Transverse colon (tissue), 4 donors: ENCODE data around the gene KCNAB2. TPM values are rescaled to one million over a fixed set of nuclear protein-coding genes. Genes with fewer than 3 reads are reported as not detected.

ENCODE experiments used
- DNase-seq: peaks from one replicate; pipeline ENCODE4 v3.0.0-alpha.2; 2019
- H3K27ac ChIP-seq, 4 donors: fragments of 200-600 bp; sonication (generic); 2 replicates each; pipeline ENCODE4 v1.5.1; 2016 to 2018; ENCODE audit warnings: inconsistent platforms in 4 of 4
- H3K27me3 ChIP-seq: fragments of 200-600 bp; sonication (generic); 2 replicates; pipeline ENCODE4 v1.5.1; 2017; ENCODE audit warnings: inconsistent platforms
- H3K36me3 ChIP-seq, 4 donors: fragments of 200-600 bp; sonication (generic); 2 replicates each; pipeline ENCODE4 v1.5.1; 2017 to 2019; ENCODE audit warnings: inconsistent platforms in 4 of 4
- H3K4me1 ChIP-seq, 4 donors: fragments of 200-600 bp; sonication (generic); 2 replicates each; pipeline ENCODE4 v1.5.1; 2017 to 2020; ENCODE audit warnings: inconsistent platforms in 4 of 4
- H3K4me3 ChIP-seq, 4 donors: fragments of 200-600 bp; sonication (generic); 1 replicate in 1 of 4; 2 replicates in 3 of 4; pipeline versions ENCODE4 v1.5.1 to v1.6.1; 2017 to 2019; ENCODE audit warnings: inconsistent platforms in 4 of 4
- H3K9me3 ChIP-seq, 2 donors: fragments of 200-600 bp; sonication (generic); 2 replicates each; pipeline ENCODE4 v1.5.1; 2017 to 2019; ENCODE audit warnings: inconsistent platforms in 2 of 2
- CTCF ChIP-seq, 5 experiments: fragments of 200-600 bp in 3 of 5; fragments of 450-650 bp in 2 of 5; sonication (generic) in 3 of 5; IDR thresholded peaks; 1 replicate in 2 of 5; 2 replicates in 3 of 5; pipeline ENCODE4 v1.5.1; 2016 to 2017; ENCODE audit warnings: antibody characterized with exemption in 5 of 5, inconsistent platforms in 3 of 5, mild to moderate bottlenecking in 2 of 5, moderate library complexity in 1 of 5
- EP300 ChIP-seq: sonication (generic); formaldehyde crosslinking; IDR thresholded peaks from one replicate; pipeline ENCODE4 v1.6.1; 2017; ENCODE audit warnings: antibody characterized with exemption, low read depth
- POLR2A ChIP-seq: fragments of 450-650 bp; IDR thresholded peaks from one replicate; pipeline ENCODE4 v1.6.1; 2016; ENCODE audit warnings: antibody characterized with exemption, mild to moderate bottlenecking, moderate library complexity
- POLR2AphosphoS5 ChIP-seq, 3 donors: sonication (generic); formaldehyde crosslinking; IDR thresholded peaks; one replicate each; pipeline ENCODE4 v1.6.1; 2016; ENCODE audit warnings: antibody characterized with exemption in 3 of 3
- WGBS, 2 donors: methylation state at CpG; one replicate each; pipeline ENCODE4 v1.1.5; 2018; ENCODE audit warnings: low coverage in 1 of 2; 5-methylcytosine and 5-hydroxymethylcytosine counted together
- in situ Hi-C, 4 donors: fragments of 200-750 bp; cut with MboI; loops; one replicate each; pipeline versions ENCODE4 v1.15.0 to v1.15.1; 2017; ENCODE audit warnings: low sequenced_read_pairs in 3 of 4, low pct_ligation_motif_present in 1 of 4, low pct_unique_long_range_greater_than_20kb in 1 of 4
- intact Hi-C: fragments of 100-400 bp; cut with DNase I; formaldehyde crosslinking; loops from one replicate; pipeline ENCODE4 v1.15.1; 2023; ENCODE audit warnings: low total_unique reads
- total RNA-seq, 4 donors: library from RNA; depleted of rRNA; stranded (reverse); fragments of >200 nt; gene quantifications; one replicate each; pipeline ENCODE4 v1.1.0, GENCODE V29; 2016

The KCNAB2 gene
- total RNA-seq, 4 donors from 2014 or later = 1.00 to 25.4 (median 7.9) TPM

GRCh38 chr1:6090288-6090687 is 44.6 kb downstream of the KCNAB2 start:
- 86 to 100% methylated on average over 3 to 15 of the region's 18 CpGs for WGBS, 2 donors
- Histone ChIP-seq H3K27me3 (no peaks in the 10 kb centered on the region), H3K27ac (no peak overlapping the region), H3K36me3 (no peaks in the 10 kb centered on the region), H3K4me3 (no peak overlapping the region), H3K4me1 (no peaks in the 10 kb centered on the region), H3K9me3 (no peaks in the 10 kb centered on the region)
- no peak for TF ChIP-seq CTCF (IDR thresholded peaks at IDR 0.05)
- no peak for TF ChIP-seq EP300
- no peak for TF ChIP-seq POLR2A
- TF ChIP-seq POLR2AphosphoS5 (IDR thresholded peaks at IDR 0.05) = no peak
- intact Hi-C loops (no loop called here), in situ Hi-C loops (no loop called here)
- DNase-seq = no peak

- Histone ChIP-seq H3K36me3 (no peaks in the 10 kb centered on the region), H3K4me3 (no peak overlapping the region), H3K4me1 (no peaks in the 10 kb centered on the region), H3K27me3 (no peaks in the 10 kb centered on the region), H3K9me3 (no peaks in the 10 kb centered on the region), H3K27ac (no peak overlapping the region)
- no peak for TF ChIP-seq POLR2AphosphoS5 (IDR thresholded peaks at IDR 0.05)
- TF ChIP-seq CTCF (IDR thresholded peaks at IDR 0.05) = no peak
- no peak for TF ChIP-seq EP300
- intact Hi-C loops (no loop called here), in situ Hi-C loops (no loop called here)
- DNase-seq = no peak
- 68 to 77% methylated on average over 8 to 25 of the region's 25 CpGs for WGBS, 2 donors
Measured at GRCh38 chr1:6090996-6091822, 45.5 kb downstream of the KCNAB2 start.

- no peaks in the 10 kb centered on the region for H3K4me1 ChIP-seq
- no peak overlapping the region for H3K27ac ChIP-seq
- in situ Hi-C loops = no loop called here
- no peaks in the 10 kb centered on the region for H3K9me3 ChIP-seq
- WGBS, 2 donors = 85% methylated on average over 10 of the region's 10 CpGs; no CpG with 5 or more reads in 1 of the 2 donors
- intact Hi-C loops = no loop called here
- H3K36me3 ChIP-seq = no peaks in the 10 kb centered on the region
- no peak for TF ChIP-seq CTCF (IDR thresholded peaks at IDR 0.05)
- no peak for TF ChIP-seq EP300
- no peak for TF ChIP-seq POLR2AphosphoS5 (IDR thresholded peaks at IDR 0.05)
- TF ChIP-seq POLR2A = no peak
- no peak overlapping the region for H3K4me3 ChIP-seq
- no peak for DNase-seq
- H3K27me3 ChIP-seq = no peaks in the 10 kb centered on the region
Measured at GRCh38 chr1:6091823-6092109, 46.1 kb downstream of the KCNAB2 start.

GRCh38 chr1:6092211-6092610 is 46.5 kb downstream of the KCNAB2 start:
- Histone ChIP-seq H3K27ac (no peak overlapping the region), H3K27me3 (no peaks in the 10 kb centered on the region), H3K9me3 (no peaks in the 10 kb centered on the region), H3K36me3 (no peaks in the 10 kb centered on the region), H3K4me1 (no peaks in the 10 kb centered on the region), H3K4me3 (no peak overlapping the region)
- 85% methylated on average over 10 of the region's 10 CpGs; no CpG with 5 or more reads in 1 of the 2 donors for WGBS, 2 donors
- intact Hi-C loops (no loop called here), in situ Hi-C loops (no loop called here)
- TF ChIP-seq EP300 = no peak
- no peak for TF ChIP-seq POLR2A
- TF ChIP-seq POLR2AphosphoS5 (IDR thresholded peaks at IDR 0.05) = no peak
- TF ChIP-seq CTCF (IDR thresholded peaks at IDR 0.05) = no peak
- no peak for DNase-seq
